NCI-H2171 treated with DMSO at 0.1 percent for 48 hours (cell line): ENCODE measurements around the gene ATP6V0C.
A peak's percentile ranks its signal among the peaks of the same experiment; 100 is the strongest.

Source experiments
- DNase-seq: peaks from one replicate; lab custom pipeline; 2025; lab: John Stamatoyannopoulos, UW

Gene ATP6V0C

DNA sequence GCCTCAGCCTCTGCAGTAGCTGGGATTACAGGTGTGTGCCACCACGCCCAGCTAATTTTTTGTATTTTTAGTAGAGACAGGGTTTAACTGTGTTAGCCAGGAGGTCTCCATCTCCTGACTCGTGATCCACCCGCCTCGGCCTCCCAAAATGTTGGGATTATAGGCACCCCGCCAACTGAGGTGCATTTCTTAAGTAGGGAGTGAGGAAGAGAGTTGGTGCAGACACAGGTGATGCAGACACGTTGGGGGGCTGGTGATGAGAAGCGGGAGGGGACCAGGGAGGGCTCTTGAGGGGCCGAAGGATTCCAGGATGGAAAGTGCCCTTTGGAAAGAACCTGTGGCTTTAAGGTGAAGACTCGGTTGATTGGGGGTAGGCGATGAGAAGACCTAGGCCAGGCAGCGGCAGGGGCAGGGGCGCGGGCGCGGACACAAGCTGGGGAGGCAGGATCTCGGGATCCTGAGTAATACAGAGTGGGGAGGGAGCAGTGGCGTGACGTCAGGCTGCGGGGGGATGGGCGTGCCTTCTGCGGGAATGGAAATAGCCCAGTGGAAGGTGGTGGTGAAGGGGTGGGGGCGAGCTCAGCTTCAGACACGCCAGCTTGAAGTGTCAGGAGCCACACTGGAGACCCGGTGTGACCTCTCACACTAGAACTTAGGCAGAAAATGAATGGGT is 2.5 kb upstream of the ATP6V0C start:
- no peak for DNase-seq

DNA sequence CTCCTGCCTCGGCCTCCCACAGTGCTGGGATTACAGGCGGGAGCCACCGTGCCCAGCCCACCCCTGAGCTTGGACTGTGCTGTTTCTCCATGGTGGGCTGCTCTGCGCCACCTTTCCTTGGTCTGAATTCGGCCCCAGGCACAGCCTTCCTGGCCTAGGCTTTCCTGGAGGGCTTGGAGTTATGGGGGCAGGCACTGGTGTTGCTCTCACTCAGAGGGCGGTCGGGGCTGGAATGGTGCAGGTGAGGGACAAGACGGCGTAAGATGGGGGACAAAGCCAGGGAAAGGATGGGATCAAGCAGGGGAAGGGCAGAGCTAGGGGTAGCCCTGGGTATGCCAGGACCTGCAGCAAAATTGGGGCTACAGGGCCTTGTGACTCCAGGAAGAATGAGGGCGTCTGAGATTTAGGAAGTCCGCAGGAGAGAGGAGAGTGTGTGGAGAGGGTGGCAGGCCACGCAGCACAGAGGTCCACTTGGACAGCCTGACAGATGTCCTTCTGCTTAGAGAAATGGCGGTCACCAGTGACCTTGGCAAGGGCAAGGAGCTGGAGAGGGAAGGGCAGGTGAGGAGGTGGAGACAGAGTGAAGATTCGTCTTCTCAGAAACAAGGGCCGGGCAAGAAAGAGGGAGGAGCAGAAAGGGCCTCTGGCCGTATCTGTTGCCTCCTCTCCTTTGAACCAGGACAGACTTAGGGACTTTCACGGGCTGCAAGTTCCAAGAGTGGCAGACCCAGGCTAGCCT is 1.6 kb upstream of the ATP6V0C start:
- no peak for DNase-seq

DNA sequence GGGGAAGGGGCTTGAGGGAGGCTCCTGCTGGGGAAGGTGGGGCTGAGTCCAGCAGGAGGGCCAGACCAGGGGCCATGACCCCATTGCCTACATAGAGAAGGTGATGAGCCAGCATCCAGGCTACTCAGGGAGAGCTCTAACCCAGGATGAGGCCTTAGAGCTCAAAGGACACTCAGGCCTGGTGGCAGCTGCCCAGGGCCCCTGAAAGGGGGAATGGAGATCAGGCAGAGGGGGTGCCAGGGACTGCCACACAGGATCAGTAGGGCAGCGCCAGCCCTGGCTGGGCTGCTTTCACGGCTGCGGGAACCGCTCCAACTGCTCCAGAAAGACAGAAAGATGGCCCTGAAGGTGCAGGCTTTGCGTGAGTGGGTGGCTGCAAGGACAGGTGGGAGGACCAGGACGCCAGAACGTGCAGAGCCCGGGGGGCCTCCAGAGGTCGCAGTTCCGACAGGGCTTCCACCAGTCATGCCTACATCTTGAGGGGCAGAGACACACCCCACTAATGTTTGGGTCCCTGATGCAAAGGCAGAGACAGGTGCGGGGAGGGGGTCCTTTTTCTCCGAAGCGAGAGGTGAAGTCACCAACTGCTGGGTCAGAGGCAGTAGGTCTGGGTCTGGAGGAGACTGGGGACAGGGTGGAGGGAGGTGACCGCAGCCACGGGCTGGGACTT is 882 bp upstream of the ATP6V0C start:
- peak; percentile 36 for DNase-seq

DNA sequence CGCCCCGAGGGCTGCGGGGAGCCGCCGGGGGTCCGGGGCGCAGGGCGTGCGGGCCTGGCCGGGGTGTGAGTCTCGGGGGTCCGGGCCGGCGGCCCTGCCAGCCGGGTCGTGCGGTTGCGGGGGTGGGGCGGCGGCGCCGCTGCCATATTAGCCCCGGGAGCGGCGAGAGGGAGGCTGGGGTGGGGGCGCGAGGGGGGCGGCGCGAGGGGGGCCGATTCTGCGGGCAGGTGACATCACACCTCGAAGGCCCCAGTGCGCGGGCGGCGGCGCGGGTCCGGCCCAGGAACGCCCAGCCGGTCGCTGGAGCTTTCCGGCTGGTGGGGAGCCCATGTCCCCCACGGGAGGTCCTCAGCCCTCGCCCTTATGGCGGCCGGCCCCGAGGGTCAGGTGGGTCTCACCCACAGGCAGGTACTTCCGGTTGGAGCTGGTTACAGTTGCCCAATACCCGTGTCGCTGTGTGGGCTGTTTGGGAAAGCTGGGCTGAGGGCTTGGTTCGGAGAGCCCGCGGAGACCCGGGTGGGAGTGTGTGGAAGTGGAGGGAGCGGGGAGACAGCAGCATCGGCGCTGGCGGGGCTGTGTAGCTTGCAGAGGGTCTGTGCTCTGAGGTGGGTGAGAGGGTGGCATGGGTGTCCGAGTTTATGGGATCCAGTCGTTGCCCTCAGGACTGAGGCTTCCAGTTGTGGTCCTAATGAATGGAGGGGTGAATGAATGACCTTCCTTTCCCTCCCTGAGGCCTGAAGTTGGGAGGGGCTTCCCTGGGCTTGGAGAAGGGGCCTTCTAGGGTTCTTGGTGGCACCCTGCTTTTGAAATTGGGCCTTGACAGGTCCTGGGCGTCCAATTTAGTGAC is 804 bp downstream of the ATP6V0C start:
- no peak for DNase-seq

DNA sequence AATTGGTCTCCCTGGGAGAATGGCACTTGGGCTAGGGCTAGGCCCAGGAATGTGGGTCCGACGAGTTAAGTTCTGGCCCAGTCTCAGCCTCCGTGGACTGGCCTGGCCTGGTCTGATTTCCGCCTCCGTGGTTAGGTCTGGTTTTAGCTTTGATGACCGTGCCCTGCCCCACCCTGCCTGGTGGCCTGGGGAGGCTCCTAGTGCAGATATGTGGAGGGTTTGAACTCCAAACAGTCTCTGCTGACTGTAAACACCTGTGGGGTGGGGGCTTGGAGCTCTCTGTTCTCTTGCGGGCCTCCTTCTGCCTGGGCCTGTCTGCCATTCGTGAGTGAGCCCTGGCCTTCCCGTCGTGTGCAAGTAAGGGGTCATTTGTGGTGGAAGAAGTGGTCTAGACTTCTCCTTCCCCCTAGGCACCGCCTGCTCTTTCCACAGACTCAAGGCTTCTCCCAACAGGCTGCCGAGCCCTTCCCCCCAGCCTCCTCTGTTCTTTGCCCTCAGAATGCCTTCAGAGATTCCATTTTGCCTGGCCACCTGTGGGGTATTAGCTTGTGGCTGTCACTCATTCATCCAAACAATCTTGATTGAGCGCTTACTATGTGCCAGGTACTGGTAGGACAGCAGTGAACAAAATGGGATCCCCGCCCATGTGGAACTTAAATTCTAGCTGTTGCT is 1.6 kb downstream of the ATP6V0C start:
- no peak for DNase-seq

DNA sequence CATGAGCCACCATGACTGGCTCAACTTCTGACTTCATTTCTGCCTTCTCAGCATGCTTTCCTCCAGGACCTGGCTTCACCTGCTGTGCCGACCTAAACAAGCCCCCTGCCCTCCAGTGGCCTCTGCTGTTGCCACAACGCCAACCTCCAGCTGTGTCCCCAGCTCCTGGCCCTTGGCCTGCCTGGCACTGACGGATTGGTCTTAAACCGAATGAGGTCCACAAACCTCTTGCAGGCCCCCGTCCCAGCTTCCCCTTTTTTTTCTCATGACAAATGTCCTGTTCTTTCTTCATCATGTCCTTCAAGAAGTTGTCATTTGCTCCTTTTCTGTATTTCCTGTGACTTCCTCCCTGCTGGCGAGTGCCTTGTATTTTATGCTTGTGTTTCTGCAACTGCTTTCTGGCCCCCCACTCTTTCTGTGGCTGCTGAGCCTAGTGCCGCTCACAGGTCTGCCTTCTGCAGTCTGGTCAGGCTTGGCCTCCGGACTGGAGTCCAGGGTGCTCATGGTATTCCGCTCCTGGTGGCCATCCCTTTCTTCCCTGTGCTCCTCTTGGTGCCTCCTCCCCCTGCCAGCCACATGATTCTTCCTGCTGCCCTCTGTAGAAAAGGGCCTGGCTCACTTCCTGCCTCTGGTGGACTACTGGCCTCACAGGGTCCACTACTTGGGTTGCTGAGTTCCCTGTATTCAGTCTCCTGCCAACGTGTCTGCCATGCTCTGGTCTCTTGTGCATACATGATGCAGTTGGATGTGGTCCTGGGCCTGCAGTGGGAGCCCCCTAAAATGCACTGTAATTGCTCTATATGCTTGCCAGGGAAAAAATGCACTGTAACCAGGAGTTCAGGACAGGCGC is 2.9 kb downstream of the ATP6V0C start:
- DNase-seq, result no peak

DNA sequence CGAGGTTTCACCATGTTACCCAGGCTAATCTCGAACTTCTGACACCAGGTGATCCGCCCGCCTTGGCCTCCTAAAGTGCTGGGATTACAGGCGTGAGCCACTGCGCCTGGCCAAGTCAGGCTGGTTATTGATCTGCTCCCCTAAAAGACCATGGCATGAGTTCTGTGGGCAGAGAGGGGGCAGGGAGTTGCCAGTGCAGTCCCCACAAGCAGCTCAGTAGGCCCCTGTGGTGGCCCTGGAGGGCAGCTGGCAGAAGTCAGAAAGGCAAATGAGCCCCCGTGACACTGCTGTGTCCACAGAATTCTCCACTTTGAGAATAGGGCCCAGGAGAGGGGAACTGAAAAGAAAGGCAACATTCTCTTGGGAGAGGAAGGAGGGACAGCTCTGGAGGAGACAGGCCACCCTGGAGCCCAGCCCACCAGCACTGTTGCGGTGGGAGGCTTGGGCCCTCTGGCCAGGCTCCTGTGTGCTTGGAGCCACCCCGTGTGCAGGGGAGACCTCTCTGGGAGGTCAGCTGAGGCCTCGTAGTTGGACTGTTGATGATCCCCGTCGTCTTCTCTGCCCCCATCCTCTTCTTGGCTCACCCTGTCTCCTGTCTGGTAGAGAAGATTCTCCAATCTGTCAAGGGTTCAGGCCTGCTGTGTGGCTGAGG is 4.3 kb downstream of the ATP6V0C start:
- no peak for DNase-seq

DNA sequence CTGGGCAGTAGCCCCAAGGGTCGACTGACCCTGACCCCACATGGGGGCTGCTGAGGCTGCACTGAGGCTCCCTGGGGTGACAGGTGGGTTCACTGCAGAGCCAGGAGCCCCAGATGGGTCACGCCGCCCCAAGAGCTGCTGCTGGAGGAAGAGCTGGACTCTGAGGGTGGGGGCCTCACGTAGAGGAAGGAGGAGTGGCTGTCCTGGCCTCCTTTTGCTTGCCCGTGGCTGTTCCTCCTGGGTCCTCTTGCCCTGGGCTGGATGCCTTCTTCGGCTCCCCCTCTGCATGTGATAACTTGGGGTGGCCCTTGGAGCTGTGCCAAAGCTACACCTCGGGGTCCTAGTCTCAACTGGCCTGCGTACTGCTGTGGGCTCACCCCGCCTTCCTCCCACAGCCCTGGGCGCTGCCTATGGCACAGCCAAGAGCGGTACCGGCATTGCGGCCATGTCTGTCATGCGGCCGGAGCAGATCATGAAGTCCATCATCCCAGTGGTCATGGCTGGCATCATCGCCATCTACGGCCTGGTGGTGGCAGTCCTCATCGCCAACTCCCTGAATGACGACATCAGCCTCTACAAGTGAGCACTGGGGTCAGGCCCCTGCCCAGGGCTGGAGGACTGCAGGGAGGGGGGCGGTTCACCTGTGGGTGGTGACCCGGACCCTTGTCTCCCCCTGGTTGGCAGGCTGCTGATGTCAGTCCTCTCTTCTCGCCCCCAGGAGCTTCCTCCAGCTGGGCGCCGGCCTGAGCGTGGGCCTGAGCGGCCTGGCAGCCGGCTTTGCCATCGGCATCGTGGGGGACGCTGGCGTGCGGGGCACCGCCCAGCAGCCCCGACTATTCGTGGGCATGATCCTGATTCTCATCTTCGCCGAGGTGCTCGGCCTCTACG is 5.3 kb downstream of the ATP6V0C start:
- no peak for DNase-seq

DNA sequence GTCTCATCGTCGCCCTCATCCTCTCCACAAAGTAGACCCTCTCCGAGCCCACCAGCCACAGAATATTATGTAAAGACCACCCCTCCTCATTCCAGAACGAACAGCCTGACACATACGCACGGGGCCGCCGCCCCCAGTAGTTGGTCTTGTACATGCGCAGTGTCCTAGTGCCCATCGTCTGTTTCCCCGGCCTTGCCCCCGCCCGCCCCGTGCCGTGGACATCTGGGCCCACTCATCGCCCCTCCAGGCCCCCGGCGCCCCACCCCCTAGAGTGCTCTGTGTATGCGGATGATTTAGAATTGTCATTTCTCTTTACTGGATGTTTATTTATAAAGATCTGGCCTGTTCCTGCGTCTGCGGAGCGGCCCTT is 5.9 kb downstream of the ATP6V0C start:
- DNase-seq, result no peak

DNA sequence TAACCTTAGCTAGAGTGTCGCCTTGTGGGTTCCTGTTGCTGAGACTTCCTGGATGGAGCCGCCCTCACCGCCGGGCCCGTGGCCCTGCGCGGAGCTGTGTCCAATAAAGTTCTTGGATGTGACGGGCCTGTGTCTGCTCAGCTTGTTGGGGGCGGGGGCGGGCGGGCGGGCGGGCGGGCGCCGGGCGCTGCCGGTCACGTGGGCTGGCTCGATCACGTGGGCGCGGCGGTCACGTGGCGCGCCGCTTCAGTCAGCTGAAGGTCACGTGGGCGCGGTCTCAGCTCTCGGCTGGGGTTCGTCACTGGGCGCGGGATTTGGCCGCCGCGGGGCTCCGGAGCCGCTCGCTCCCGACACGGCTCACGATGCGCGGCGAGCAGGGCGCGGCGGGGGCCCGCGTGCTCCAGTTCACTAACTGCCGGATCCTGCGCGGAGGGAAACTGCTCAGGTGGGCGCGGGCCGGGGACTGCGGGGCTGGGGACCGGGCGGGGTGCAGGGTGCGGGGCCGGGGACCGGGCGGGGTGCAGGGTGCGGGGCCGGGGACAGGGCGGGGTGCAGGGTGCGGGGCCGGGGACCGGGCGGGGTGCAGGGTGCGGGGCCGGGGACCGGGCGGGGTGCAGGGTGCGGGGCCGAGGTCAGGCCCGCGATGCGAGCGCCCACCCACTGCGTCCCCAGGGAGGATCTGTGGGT is 6.5 kb downstream of the ATP6V0C start, which contains the start of gene AMDHD2:
Gene AMDHD2 (plus strand): TSS at position 275 of the 687 bp plus-strand sequence. CDS start 88 bp downstream, at position 363.
- DNase-seq, result peak; percentile 78

DNA sequence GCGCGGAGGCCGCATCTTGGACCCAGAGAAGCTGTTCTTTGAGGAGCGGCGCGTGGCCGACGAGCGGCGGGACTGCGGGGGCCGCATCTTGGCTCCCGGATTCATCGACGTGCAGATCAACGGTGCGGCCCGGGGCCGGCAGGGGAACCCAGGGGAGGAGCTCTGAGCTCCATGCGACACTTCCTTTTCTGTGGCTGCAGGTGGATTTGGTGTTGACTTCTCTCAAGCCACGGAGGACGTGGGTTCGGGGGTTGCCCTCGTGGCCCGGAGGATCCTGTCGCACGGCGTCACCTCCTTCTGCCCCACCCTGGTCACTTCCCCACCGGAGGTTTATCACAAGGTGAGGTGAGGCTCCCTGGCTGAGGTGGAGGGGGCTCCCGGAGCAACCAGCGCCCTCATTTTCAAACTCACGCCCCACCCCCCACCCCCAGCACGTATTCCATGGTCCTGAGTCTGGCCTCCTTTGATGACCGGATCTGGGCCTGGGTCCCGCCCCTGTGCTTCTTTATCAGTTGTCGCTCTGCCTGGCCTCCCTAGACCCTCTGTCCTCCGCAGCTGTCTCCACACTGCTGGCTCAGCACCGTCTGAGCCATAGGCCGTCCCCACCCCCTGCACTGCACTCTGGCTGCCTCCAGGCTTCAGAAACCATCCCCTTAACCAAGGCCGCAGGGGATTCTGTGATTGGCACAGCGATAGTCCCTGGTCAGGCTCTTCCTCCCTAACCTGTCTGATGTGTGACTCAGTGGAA is 7.2 kb downstream of the ATP6V0C start:
- DNase-seq, result no peak

DNA sequence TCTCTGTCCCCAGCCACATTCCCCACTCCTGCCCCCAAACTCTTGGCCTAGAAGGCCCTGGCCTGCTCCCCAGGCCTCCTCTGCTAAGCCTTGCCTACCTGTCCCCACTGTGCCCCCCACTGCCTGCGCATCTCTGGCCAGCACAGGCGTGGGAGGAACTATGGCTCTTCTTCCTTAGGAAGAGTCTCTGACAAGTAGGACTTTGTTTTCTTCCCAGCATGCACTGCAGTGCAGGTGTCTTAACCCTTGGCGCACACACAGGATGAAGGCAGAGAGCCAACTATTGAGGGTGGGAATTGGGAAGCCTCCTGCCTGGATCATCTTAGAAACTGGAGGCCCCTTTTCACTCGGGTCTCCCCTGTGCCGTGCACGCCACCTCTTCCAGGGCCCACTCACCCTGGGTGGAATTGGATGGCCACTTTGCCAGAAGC is 10.1 kb downstream of the ATP6V0C start:
- DNase-seq, result no peak

DNA sequence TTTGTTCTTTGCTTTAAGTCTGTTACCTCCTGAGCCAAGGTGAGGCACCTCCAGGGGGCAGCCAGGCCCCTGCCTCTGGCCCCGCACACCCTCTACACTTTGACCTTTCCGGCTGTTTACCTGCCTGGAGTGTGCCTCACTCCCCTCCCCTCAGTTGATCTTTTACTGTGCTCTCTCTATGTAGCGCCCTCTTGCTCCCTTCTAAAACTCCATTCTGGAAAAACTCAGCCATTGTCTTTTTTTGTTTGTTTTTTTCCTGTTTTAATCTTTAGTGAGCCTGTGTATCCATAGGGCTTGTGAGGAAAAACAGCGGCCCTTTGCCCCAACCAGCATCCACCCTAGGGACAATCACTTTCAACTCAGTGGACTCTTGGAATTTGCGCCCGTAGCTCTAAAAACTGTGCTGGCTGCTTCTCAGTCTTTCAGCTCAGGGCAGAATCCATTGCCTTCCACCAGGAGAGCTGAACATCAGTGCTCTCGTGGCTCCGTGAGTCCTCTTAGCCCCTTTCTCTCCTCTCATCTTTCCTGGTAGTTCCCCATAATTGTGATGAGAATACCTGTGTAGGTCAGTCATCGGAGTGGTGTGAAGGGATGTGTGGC is 10.7 kb downstream of the ATP6V0C start:
- DNase-seq, result no peak

DNA sequence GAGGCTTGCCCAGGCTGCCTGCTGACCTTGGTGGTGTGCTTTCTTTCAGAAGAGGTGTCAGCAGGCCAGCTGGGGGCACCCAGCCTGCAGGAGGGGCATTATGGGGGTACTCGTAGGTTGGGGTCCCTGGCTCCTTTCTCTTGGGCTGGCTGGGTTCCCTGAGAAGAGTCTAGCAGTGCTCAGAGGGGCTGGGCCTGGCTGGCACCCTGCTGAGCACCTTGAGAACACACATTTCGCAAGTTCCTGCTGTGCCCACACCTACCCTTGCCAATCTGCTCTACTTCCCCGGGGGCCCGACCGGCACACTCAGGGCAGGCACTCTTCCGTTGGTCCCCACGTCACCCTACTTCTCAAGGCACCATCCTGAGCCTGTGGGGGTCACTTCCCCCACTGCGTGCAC is 12.4 kb downstream of the ATP6V0C start:
- no peak for DNase-seq

DNA sequence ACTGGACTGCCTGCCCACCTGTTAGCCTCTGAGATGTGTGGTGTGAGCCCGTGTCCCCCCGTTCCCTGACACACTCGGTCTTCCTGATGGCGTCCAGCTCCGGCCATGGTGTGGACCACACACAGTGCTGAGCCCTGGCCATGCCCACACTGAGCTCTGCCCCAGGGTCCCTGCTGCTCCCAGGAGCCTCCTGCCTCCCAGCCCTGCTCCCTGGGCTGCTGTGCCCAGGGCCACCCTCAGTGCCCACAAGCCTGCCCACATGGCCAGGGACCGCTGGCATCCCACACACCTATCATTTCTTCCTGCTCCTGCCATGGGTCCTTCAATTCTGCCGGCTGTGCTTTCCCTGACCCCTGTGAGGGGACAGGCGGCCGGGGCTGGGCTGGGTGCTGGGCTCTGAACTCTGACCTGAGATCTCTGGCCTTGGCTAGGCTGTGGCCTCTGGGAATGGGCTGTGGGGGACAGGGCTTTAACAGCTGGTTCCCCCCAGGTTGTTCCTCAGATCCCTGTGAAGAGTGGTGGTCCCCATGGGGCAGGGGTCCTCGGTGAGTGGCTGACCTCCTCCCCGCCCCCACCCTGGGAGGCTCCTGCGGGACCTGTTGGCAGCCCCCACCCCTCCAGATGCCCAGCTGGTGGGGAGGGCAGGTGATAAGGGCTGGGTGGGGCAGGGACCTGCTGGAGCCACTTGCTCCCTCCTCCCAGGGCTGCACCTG is 13.5 kb downstream of the ATP6V0C start:
- no peak for DNase-seq

DNA sequence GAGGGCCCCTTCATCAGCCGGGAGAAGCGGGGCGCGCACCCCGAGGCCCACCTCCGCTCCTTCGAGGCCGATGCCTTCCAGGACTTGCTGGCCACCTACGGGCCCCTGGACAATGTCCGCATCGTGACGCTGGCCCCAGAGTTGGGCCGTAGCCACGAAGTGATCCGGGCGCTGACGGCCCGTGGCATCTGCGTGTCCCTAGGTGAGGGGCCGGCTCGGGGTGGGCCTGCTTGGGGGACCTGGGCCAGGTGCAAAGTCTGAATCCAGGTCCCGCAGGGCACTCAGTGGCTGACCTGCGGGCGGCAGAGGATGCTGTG is 14.0 kb downstream of the ATP6V0C start:
- no peak for DNase-seq
